Psoas muscle (tissue), 8 donors: ENCODE measurements around the gene ARL8A. TPM values are rescaled to one million over a fixed set of nuclear protein-coding genes. Genes with fewer than 3 reads are reported as not detected.

Experiments used
- ATAC-seq, 4 donors: fragments of 200-7000 bp; cut with Tn5 transposase; one replicate each; pipeline ENCODE4 v1.9.1; 2020; ENCODE audit warnings: moderate library complexity in 3 of 4, mild to moderate bottlenecking in 2 of 4
- DNase-seq, 2 donors: peaks; one replicate each; pipeline ENCODE4 v3.0.0-alpha.2; 2020
- H3K27ac ChIP-seq: fragments of 200-600 bp; one replicate; pipeline ENCODE4 v1.8.0; 2022
- H3K27me3 ChIP-seq, 3 donors: fragments of 200-600 bp in 1 of 3; one replicate each; pipeline versions ENCODE4 v1.6.1 to v1.8.0; 2013 to 2022; ENCODE audit warnings: low read length in 2 of 3, mild to moderate bottlenecking in 2 of 3, moderate library complexity in 1 of 3; ENCODE audit not compliant: insufficient read depth in 3 of 3
- H3K36me3 ChIP-seq, 2 donors: fragments of 200-600 bp in 1 of 2; one replicate each; pipeline versions ENCODE4 v1.6.1 to v1.8.0; 2013 to 2022; ENCODE audit warnings: low read depth in 1 of 2, mild to moderate bottlenecking in 1 of 2, moderate library complexity in 1 of 2; ENCODE audit not compliant: insufficient read depth in 1 of 2
- H3K4me1 ChIP-seq: fragments of 200-600 bp; one replicate; pipeline ENCODE4 v1.8.0; 2022
- H3K4me3 ChIP-seq: fragments of 200-600 bp; one replicate; pipeline ENCODE4 v1.8.0; 2022; ENCODE audit warnings: mild to moderate bottlenecking
- H3K9me3 ChIP-seq: fragments of 200-600 bp; one replicate; pipeline ENCODE4 v1.8.0; 2022
- whole genome bisulfite sequencing, 3 donors: extraction: QIAGEN DNeasy Blood & Tissue Kit; methylation state at CpG; one replicate each; pipeline versions ENCODE4 v1.1.6 to v1.1.7; 2013; 5-methylcytosine and 5-hydroxymethylcytosine counted together
- intact Hi-C, 2 donors: fragments of 100-400 bp; cut with DNase I; formaldehyde crosslinking; loops; one replicate each; pipeline versions ENCODE4 v1.11.0 to v1.14.2; 2022
- polyA plus RNA-seq, 3 donors: library from polyadenylated mRNA; stranded (reverse); fragments of 200-250 nt; gene quantifications; one replicate each; pipeline ENCODE4 v1.2.3, GENCODE V29; 2013
- total RNA-seq, 4 donors: library from RNA; stranded (reverse); fragmentation: NEBNext Ultra II Directional in 2 of 4; extraction: Animal tissue kit (Norgen Biotek cat#: 25700) in 2 of 4; gene quantifications; one replicate each; pipeline versions ENCODE4 v1.2.1 to v1.2.4, GENCODE V29; 2021 to 2023
- TF ChIP-seq, protein P1 (sequence below): fragments of 200-600 bp; IDR thresholded peaks from one replicate; pipeline ENCODE4 v1.8.0; 2022; ENCODE audit warnings: antibody characterized with exemption
- donor health status: healthy with polysubstance abuse.
- donor health status: DM: no; HTN: no; CAD: no; lungs with moderate emphysema.
- donor health status: Bipolar disorder and iron deficiency.
- donor health status: healthy.
- donor health status: DM: yes; HTN: yes; CAD: no.
- donor health status: DM: no; HTN: no; CAD: no.
- donor health status: DM: no; HTN: no; CAD: no.
- donor health status: DM: yes; HTN: yes; CAD: no.

Gene ARL8A
- total and polyA plus RNA-seq, 7 donors = 26.6 to 70.6 (median 53.1) TPM

DNA sequence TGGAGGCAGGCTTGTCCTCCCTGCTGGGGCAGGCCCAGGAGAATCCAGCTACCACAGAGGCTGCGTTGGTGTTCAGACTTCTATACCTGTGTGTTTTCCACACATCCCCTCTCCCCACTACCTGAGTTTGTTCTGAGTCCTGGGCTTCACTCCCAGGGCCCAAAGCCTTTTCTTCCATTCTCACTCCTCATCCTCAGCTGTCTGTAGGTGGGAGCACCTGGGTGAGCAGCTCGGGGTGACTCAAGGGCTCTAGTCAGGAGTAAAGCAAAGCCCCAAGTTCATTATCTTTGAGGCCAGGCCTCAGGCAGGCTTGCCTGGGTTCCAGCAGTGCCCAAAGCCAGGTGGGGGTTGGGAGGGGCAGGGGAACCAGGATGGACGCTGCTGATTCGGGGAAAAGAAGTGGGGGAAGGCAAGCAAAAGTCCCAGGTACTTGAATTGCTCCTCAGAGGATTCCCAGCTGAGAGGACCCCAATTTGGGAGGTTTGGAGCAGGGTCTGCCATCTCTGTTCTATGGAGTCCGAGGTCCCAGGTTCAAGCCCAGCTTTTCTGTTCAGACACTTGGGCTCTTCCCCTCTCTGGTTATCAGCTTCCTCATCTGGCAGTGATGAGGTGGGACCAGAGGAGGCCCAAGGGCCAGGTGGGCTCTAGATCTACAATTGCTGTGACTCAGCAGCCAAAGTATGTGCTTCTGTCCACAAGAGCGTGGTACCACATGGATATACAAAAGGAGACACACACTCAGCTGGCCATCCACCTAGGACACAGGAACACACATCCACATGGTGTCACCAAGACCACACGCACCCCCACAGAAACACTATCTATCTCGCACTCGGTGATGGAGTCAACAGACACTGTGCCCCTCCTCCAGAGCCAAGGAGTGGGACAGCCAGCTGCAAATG, 21.7 kb upstream of the ARL8A start:
- no peaks in the 10 kb centered on the region for H3K36me3 ChIP-seq
- 91 to 95% (median 94%) methylated on average over 9 of the region's 9 CpGs for WGBS, 3 donors
- TF ChIP-seq, protein P1, sequence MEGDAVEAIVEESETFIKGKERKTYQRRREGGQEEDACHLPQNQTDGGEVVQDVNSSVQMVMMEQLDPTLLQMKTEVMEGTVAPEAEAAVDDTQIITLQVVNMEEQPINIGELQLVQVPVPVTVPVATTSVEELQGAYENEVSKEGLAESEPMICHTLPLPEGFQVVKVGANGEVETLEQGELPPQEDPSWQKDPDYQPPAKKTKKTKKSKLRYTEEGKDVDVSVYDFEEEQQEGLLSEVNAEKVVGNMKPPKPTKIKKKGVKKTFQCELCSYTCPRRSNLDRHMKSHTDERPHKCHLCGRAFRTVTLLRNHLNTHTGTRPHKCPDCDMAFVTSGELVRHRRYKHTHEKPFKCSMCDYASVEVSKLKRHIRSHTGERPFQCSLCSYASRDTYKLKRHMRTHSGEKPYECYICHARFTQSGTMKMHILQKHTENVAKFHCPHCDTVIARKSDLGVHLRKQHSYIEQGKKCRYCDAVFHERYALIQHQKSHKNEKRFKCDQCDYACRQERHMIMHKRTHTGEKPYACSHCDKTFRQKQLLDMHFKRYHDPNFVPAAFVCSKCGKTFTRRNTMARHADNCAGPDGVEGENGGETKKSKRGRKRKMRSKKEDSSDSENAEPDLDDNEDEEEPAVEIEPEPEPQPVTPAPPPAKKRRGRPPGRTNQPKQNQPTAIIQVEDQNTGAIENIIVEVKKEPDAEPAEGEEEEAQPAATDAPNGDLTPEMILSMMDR = no peak

GRCh38 chr1:202165267-202165941, 20.9 kb upstream of the ARL8A start:
- no peaks in the 10 kb centered on the region for H3K4me1 ChIP-seq
- no peak for DNase-seq
- H3K27me3 ChIP-seq = peaks cover 0 to 4% (median 0%) of the 10 kb centered on the region in 3 donors
- no peaks in the 10 kb centered on the region for H3K9me3 ChIP-seq
- H3K36me3 ChIP-seq = no peaks in the 10 kb centered on the region
- intact Hi-C loops = no loop called here
- TF ChIP-seq, protein P1 = no peak
- no peak for ATAC-seq
- no peak overlapping the region for H3K27ac ChIP-seq
- 86 to 92% (median 87%) methylated on average over 20 of the region's 20 CpGs for WGBS, 3 donors
- no peak overlapping the region for H3K4me3 ChIP-seq

More for the DNA sequence above, 21.7 kb upstream of the ARL8A start:
- intact Hi-C loops = no loop called here
- H3K9me3 ChIP-seq = no peaks in the 10 kb centered on the region
- H3K4me3 ChIP-seq = no peak overlapping the region
- no peaks in the 10 kb centered on the region for H3K4me1 ChIP-seq
- DNase-seq (no peak), ATAC-seq (no peak)
- no peak overlapping the region for H3K27ac ChIP-seq
- peaks cover 0 to 4% (median 0%) of the 10 kb centered on the region in 3 donors for H3K27me3 ChIP-seq

GRCh38 chr1:202164271-202165037, 19.9 kb upstream of the ARL8A start:
- Histone ChIP-seq H3K4me3 (no peak overlapping the region), H3K9me3 (no peaks in the 10 kb centered on the region), H3K36me3 (no peaks in the 10 kb centered on the region), H3K27ac (no peak overlapping the region), H3K4me1 (no peaks in the 10 kb centered on the region), H3K27me3 (peaks cover 0 to 4% (median 0%) of the 10 kb centered on the region in 3 donors)
- ATAC-seq (no peak), DNase-seq (no peak)
- TF ChIP-seq, protein P1 = no peak
- intact Hi-C loops = no loop called here
- 70 to 83% (median 74%) methylated on average over 10 to 11 of the region's 11 CpGs for WGBS, 3 donors

- H3K27ac ChIP-seq = no peak overlapping the region
- no peak for DNase-seq
- intact Hi-C loops = no loop called here
- peak in 1 of 4 donors; percentile 8 for ATAC-seq
- TF ChIP-seq, protein P1 = no peak
- peaks cover 0 to 2% (median 0%) of the 10 kb centered on the region in 3 donors for H3K27me3 ChIP-seq
- WGBS, 3 donors = 71 to 78% (median 71%) methylated on average over 11 to 12 of the region's 12 CpGs
- no peaks in the 10 kb centered on the region for H3K36me3 ChIP-seq
- H3K4me3 ChIP-seq = no peak overlapping the region
- no peaks in the 10 kb centered on the region for H3K9me3 ChIP-seq
- no peaks in the 10 kb centered on the region for H3K4me1 ChIP-seq
Observed at GRCh38 chr1:202163281-202164270, 19.0 kb upstream of the ARL8A start.
